Trophoblast cell (in vitro differentiated cells and primary cell): ENCODE results near the gene MAST4.

Source experiments
- DNase-seq, 2 donors: peaks; one replicate each; pipeline ENCODE4 v3.0.0-alpha.2; 2016
- H2AFZ ChIP-seq: 2 replicates; pipeline ENCODE4 v1.6.1; 2013; ENCODE audit warnings: low read length, moderate library complexity, mild to moderate bottlenecking; ENCODE audit not compliant: insufficient read depth, poor library complexity
- H2AK5ac ChIP-seq: 2 replicates; pipeline ENCODE4 v1.6.1; 2013; ENCODE audit warnings: mild to moderate bottlenecking, low read length
- H2BK120ac ChIP-seq: 2 replicates; pipeline ENCODE4 v1.6.1; 2013; ENCODE audit warnings: low read length, mild to moderate bottlenecking, moderate library complexity; ENCODE audit not compliant: insufficient read depth, poor library complexity
- H2BK12ac ChIP-seq: 2 replicates; pipeline ENCODE4 v1.6.1; 2013; ENCODE audit warnings: mild to moderate bottlenecking, low read length, moderate library complexity
- H2BK5ac ChIP-seq: 2 replicates; pipeline ENCODE4 v1.6.1; 2013; ENCODE audit warnings: low read length, low read depth, moderate library complexity, mild to moderate bottlenecking; ENCODE audit not compliant: poor library complexity
- H3K14ac ChIP-seq: 2 replicates; pipeline ENCODE4 v1.6.1; 2013; ENCODE audit warnings: mild to moderate bottlenecking, low read length
- H3K18ac ChIP-seq: 2 replicates; pipeline ENCODE4 v1.6.1; 2013; ENCODE audit warnings: mild to moderate bottlenecking, low read length
- H3K23ac ChIP-seq: 2 replicates; pipeline ENCODE4 v1.6.1; 2013; ENCODE audit warnings: low read length
- H3K27ac ChIP-seq: 2 replicates; pipeline ENCODE4 v1.5.1; 2013; ENCODE audit warnings: low read depth, mild to moderate bottlenecking, inconsistent platforms, low read length, moderate library complexity
- H3K27me3 ChIP-seq: 2 replicates; pipeline ENCODE4 v1.6.1; 2013; ENCODE audit warnings: inconsistent platforms, mild to moderate bottlenecking, low read length, moderate library complexity; ENCODE audit not compliant: insufficient read depth
- H3K36me3 ChIP-seq, 2 experiments: 1 replicate in 1 of 2; 2 replicates in 1 of 2; pipeline ENCODE4 v1.6.1; 2013; ENCODE audit warnings: low read length in 2 of 2, mild to moderate bottlenecking in 2 of 2, moderate library complexity in 1 of 2; ENCODE audit not compliant: insufficient read depth in 2 of 2, control insufficient read depth in 1 of 2
- H3K4ac ChIP-seq: 2 replicates; pipeline ENCODE4 v1.6.1; 2013; ENCODE audit warnings: low read depth, mild to moderate bottlenecking, low read length, moderate library complexity
- H3K4me1 ChIP-seq, 2 experiments: 1 replicate in 1 of 2; 2 replicates in 1 of 2; pipeline ENCODE4 v1.6.1; 2013; ENCODE audit warnings: low read length in 2 of 2, mild to moderate bottlenecking in 2 of 2, moderate library complexity in 1 of 2; ENCODE audit not compliant: insufficient read depth in 2 of 2, control insufficient read depth in 1 of 2
- H3K4me2 ChIP-seq: 2 replicates; pipeline ENCODE4 v1.6.1; 2013; ENCODE audit warnings: inconsistent platforms, mild to moderate bottlenecking, low read length, moderate library complexity
- H3K4me3 ChIP-seq: 2 replicates; pipeline ENCODE4 v1.5.1; 2013; ENCODE audit warnings: mild to moderate bottlenecking, low read depth, low read length, inconsistent platforms
- H3K79me1 ChIP-seq: one replicate; pipeline ENCODE4 v1.6.1; 2013; ENCODE audit warnings: low read length
- H3K79me2 ChIP-seq: 2 replicates; pipeline ENCODE4 v1.6.1; 2013; ENCODE audit warnings: low read length, mild to moderate bottlenecking; ENCODE audit not compliant: control insufficient read depth, insufficient read depth, poor library complexity
- H3K9ac ChIP-seq: 2 replicates; pipeline ENCODE4 v1.6.1; 2013; ENCODE audit warnings: mild to moderate bottlenecking, low read length
- H3K9me3 ChIP-seq: 2 replicates; pipeline ENCODE4 v1.6.1; 2013; ENCODE audit warnings: low read depth, mild to moderate bottlenecking, control low read depth, inconsistent platforms, low read length; ENCODE audit not compliant: insufficient read depth
- H4K12ac ChIP-seq: 2 replicates; pipeline ENCODE4 v1.6.1; 2013; ENCODE audit warnings: low read depth, mild to moderate bottlenecking, low read length, moderate library complexity
- H4K8ac ChIP-seq: 2 replicates; pipeline ENCODE4 v1.6.1; 2013; ENCODE audit warnings: low read depth, mild to moderate bottlenecking, low read length, moderate library complexity
- H4K91ac ChIP-seq: one replicate; pipeline ENCODE4 v1.6.1; 2013; ENCODE audit warnings: low read depth, mild to moderate bottlenecking, low read length, moderate library complexity
- WGBS: extraction: QIAGEN DNeasy Blood & Tissue Kit; methylation state at CpG from one replicate; pipeline ENCODE4 v1.1.7; 2013; ENCODE audit warnings: missing lambda C conversion rate; ENCODE audit not compliant: insufficient read length, insufficient coverage; ENCODE audit errors: extremely low coverage; 5-methylcytosine and 5-hydroxymethylcytosine counted together

MAST4 gene

DNA sequence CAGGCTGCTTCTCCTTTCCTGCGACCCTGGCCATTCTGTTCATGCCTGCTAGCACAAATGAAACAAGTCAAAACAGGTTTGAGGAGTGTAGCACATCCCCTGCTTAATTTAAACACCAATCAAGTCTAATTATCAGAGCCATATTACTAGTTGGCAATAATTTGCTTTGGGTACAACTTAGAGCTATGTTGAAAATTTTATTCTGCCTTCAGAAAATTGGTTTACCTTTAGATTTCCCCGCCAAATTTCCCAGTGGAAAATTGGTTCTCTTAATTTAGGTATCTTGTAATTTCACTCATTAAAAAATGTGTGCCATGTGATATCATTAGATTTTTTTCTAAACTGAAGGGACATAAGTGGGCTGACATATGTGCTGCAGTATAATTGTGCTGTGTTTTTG lies 265.8 kb downstream of the MAST4 start:
- Histone ChIP-seq H4K12ac (no peak overlapping the region), H3K4me3 (no peak overlapping the region), H3K36me3 (no peaks in the 10 kb centered on the region), H3K18ac (no peak overlapping the region), H3K27me3 (no peaks in the 10 kb centered on the region), H3K4me2 (no peak overlapping the region), H3K9me3 (no peaks in the 10 kb centered on the region), H3K9ac (no peak overlapping the region), H2BK5ac (no peak overlapping the region), H4K91ac (no peak overlapping the region), H3K79me2 (no peaks in the 10 kb centered on the region), H3K27ac (no peak overlapping the region), H2AFZ (no peak overlapping the region), H3K79me1 (peaks cover 6% of the 10 kb centered on the region), H3K4ac (no peak overlapping the region), H4K8ac (no peak overlapping the region), H2BK120ac (no peak overlapping the region), H2BK12ac (no peak overlapping the region), H3K23ac (no peak overlapping the region), H3K14ac (no peak overlapping the region), H3K4me1 (peaks cover 4 to 7% of the 10 kb centered on the region in 2 experiments), H2AK5ac (no peak overlapping the region)
- no CpG with 5 or more reads among the region's 2 CpGs for WGBS
- no peak for DNase-seq

- no peak overlapping the region for H3K14ac ChIP-seq
- WGBS, result no CpG with 5 or more reads among the region's 6 CpGs
- H2AFZ ChIP-seq, result no peak overlapping the region
- H2BK5ac ChIP-seq, result peak overlapping the region; percentile 57
- DNase-seq, result no peak
- H2BK12ac ChIP-seq, result peak overlapping the region; percentile 73
- H2AK5ac ChIP-seq, result no peak overlapping the region
- H3K9ac ChIP-seq, result no peak overlapping the region
- no peaks in the 10 kb centered on the region for H3K36me3 ChIP-seq
- no peak overlapping the region for H4K8ac ChIP-seq
- peak overlapping the region; percentile 41 for H2BK120ac ChIP-seq
- no peak overlapping the region for H3K4me3 ChIP-seq
- peak overlapping the region; percentile 57 for H4K91ac ChIP-seq
- H3K79me2 ChIP-seq, result no peaks in the 10 kb centered on the region
- H3K4me2 ChIP-seq, result peak overlapping the region; percentile 5
- H3K9me3 ChIP-seq, result no peaks in the 10 kb centered on the region
- H3K18ac ChIP-seq, result no peak overlapping the region
- H3K27me3 ChIP-seq, result no peaks in the 10 kb centered on the region
- no peak overlapping the region for H3K4ac ChIP-seq
- peaks cover 4 to 7% of the 10 kb centered on the region in 2 experiments for H3K4me1 ChIP-seq
- no peak overlapping the region for H4K12ac ChIP-seq
- H3K27ac ChIP-seq, result peak overlapping the region; percentile 66
- H3K79me1 ChIP-seq, result peaks cover 6% of the 10 kb centered on the region
- no peak overlapping the region for H3K23ac ChIP-seq
Observed at GRCh38 chr5:66863243-66864170, 267.3 kb downstream of the MAST4 start.

DNA sequence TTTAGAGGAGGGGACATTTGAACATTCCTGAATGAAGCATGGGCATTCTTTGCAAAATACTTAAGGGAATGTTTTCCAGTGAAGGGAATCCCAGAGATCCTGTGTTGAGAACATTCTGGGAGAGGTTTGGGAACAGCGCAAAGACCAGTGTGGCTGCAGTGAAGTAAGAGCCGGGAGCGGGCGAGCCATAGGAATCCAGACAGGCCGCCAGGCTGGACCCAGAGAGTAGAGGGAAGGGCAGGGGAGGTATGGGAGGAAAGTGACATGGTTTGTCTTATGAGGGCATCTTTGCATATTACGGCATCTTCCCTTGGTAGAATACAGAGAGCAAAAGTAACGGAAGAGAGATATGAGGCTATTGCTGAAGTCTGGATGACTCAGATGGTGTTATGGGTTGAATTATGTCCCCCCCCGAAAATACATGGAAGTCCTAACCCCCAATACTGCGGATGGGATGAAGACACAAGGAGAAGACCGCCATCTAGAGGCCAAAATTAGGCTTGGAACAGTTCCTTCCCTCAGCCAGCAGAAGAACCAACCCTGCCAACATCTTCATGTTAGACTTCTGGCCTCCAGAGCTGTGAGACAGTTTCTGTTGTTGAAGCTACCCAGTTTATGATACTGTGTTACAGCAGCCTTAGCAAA lies 268.2 kb downstream of the MAST4 start:
- no peak overlapping the region for H4K12ac ChIP-seq
- no peak overlapping the region for H3K9ac ChIP-seq
- H3K79me1 ChIP-seq, result peaks cover 6% of the 10 kb centered on the region
- H3K36me3 ChIP-seq, result no peaks in the 10 kb centered on the region
- H3K18ac ChIP-seq, result no peak overlapping the region
- H2BK5ac ChIP-seq, result no peak overlapping the region
- no peak overlapping the region for H3K23ac ChIP-seq
- H4K91ac ChIP-seq, result no peak overlapping the region
- no peak overlapping the region for H3K27ac ChIP-seq
- no peak overlapping the region for H2BK12ac ChIP-seq
- H4K8ac ChIP-seq, result no peak overlapping the region
- H3K4ac ChIP-seq, result no peak overlapping the region
- peaks cover 4 to 7% of the 10 kb centered on the region in 2 experiments for H3K4me1 ChIP-seq
- H3K4me3 ChIP-seq, result no peak overlapping the region
- WGBS, result no CpG with 5 or more reads among the region's 10 CpGs
- H3K9me3 ChIP-seq, result no peaks in the 10 kb centered on the region
- H3K27me3 ChIP-seq, result no peaks in the 10 kb centered on the region
- no peak overlapping the region for H2AFZ ChIP-seq
- H3K79me2 ChIP-seq, result no peaks in the 10 kb centered on the region
- no peak overlapping the region for H2BK120ac ChIP-seq
- DNase-seq, result peak; percentile 73 to 76
- no peak overlapping the region for H3K4me2 ChIP-seq
- H2AK5ac ChIP-seq, result no peak overlapping the region
- no peak overlapping the region for H3K14ac ChIP-seq

GRCh38 chr5:66867618-66868322 lies 271.6 kb downstream of the MAST4 start:
- no peak overlapping the region for H3K18ac ChIP-seq
- no peaks in the 10 kb centered on the region for H3K27me3 ChIP-seq
- no peak overlapping the region for H3K27ac ChIP-seq
- no peak overlapping the region for H3K9ac ChIP-seq
- DNase-seq, result peak; percentile 40 to 98
- no peak overlapping the region for H3K4ac ChIP-seq
- no peak overlapping the region for H4K8ac ChIP-seq
- H3K4me1 ChIP-seq, result peaks cover 3 to 8% of the 10 kb centered on the region in 2 experiments
- no peak overlapping the region for H2BK12ac ChIP-seq
- H3K4me2 ChIP-seq, result no peak overlapping the region
- H2BK5ac ChIP-seq, result no peak overlapping the region
- H3K4me3 ChIP-seq, result no peak overlapping the region
- no peaks in the 10 kb centered on the region for H3K79me2 ChIP-seq
- no peak overlapping the region for H3K14ac ChIP-seq
- H4K91ac ChIP-seq, result no peak overlapping the region
- H2BK120ac ChIP-seq, result no peak overlapping the region
- H3K36me3 ChIP-seq, result no peaks in the 10 kb centered on the region
- H3K79me1 ChIP-seq, result peaks cover 15% of the 10 kb centered on the region
- H3K23ac ChIP-seq, result no peak overlapping the region
- H2AFZ ChIP-seq, result no peak overlapping the region
- no peaks in the 10 kb centered on the region for H3K9me3 ChIP-seq
- H2AK5ac ChIP-seq, result no peak overlapping the region
- WGBS, result no CpG with 5 or more reads among the region's 1 CpG
- no peak overlapping the region for H4K12ac ChIP-seq
